ENCODE measurements around the gene C8B.

Gene C8B

GRCh38 chr1:56965916-56966697 lies at the start of gene C8B:
TSS of gene C8B (minus strand) at chr1:56966015. CDS start at chr1:56965948, 67 bp downstream.
- Histone ChIP-seq H3K9me3 (no peaks in the 10 kb centered on the region), H3K36me3 (no peaks in the 10 kb centered on the region), H3K4me3 (ENCODE audit: low read depth in 1 of 2, low read length in 1 of 2) (no peak within 1 kb of the TSS), H3K27ac (no peak within 1 kb of the TSS), H3K27me3 (no peaks in the 10 kb centered on the region), H3K4me1 (ENCODE audit: control insufficient read depth in 1 of 2, insufficient read depth in 1 of 2, low read depth in 1 of 2, low read length in 1 of 2) (no peaks in the 10 kb centered on the region)
- TF ChIP-seq CTCF (IDR thresholded peaks at IDR 0.05), result no peak

- Histone ChIP-seq H3K27ac (no peak overlapping the region), H3K4me1 (ENCODE audit: control insufficient read depth in 1 of 2, insufficient read depth in 1 of 2, low read depth in 1 of 2, low read length in 1 of 2) (no peaks in the 10 kb centered on the region), H3K9me3 (no peaks in the 10 kb centered on the region), H3K36me3 (no peaks in the 10 kb centered on the region), H3K27me3 (no peaks in the 10 kb centered on the region), H3K4me3 (ENCODE audit: low read depth in 1 of 2, low read length in 1 of 2) (no peak overlapping the region)
- TF ChIP-seq CTCF (IDR thresholded peaks at IDR 0.05), result no peak
Measured at GRCh38 chr1:57015071-57015470, 49.3 kb upstream of the C8B start.

DNA sequence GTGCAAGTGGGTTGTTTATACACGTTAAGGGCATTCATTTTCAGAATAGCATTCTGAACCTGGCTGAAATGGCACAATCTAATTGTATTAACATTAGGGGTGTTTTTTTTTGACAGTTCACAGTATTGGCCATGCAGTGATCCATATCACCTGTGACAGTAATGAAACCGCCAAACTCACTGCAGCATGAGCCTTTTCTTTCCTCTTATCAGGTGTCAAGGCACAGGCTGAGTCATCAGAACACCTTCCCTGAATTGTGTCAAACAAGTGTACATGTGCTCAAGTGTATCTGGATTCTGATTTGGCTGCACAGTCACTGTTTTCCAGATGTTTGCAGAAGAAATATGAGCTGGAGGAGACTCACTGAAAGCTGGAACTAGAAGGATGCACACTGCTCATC lies 47.7 kb upstream of the C8B start:
- no peak overlapping the region for H3K4me3 ChIP-seq (ENCODE audit: low read depth in 1 of 2, low read length in 1 of 2)
- no peak for TF ChIP-seq CTCF (IDR thresholded peaks at IDR 0.05)
- no peaks in the 10 kb centered on the region for H3K36me3 ChIP-seq
- H3K9me3 ChIP-seq, result no peaks in the 10 kb centered on the region
- no peaks in the 10 kb centered on the region for H3K27me3 ChIP-seq
- no peaks in the 10 kb centered on the region for H3K4me1 ChIP-seq (ENCODE audit: control insufficient read depth in 1 of 2, insufficient read depth in 1 of 2, low read depth in 1 of 2, low read length in 1 of 2)
- no peak overlapping the region for H3K27ac ChIP-seq

DNA sequence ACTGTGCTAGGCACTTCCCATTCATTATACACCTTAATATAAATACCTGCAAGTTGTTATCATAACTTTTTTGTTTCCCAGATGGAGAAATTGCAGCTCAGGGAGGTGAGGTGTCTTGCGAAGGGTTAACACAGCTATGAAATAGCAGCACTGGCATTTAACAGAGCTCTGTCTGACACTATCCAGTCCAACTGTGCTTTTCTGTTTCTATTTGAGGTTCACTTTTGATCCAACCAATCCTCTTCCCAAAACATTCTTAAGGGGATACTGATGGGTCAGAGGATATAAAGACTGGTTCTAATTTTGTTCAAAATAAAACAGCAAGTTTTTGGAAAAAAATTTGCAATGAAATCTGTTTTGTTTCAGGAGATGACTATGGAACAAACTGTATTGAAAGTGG lies 46.5 kb upstream of the C8B start:
- no peak overlapping the region for H3K27ac ChIP-seq
- H3K27me3 ChIP-seq, result no peaks in the 10 kb centered on the region
- H3K9me3 ChIP-seq, result no peaks in the 10 kb centered on the region
- no peak for TF ChIP-seq CTCF (IDR thresholded peaks at IDR 0.05)
- H3K36me3 ChIP-seq, result no peaks in the 10 kb centered on the region
- H3K4me1 ChIP-seq (ENCODE audit: control insufficient read depth in 1 of 2, insufficient read depth in 1 of 2, low read depth in 1 of 2, low read length in 1 of 2), result no peaks in the 10 kb centered on the region
- H3K4me3 ChIP-seq (ENCODE audit: low read depth in 1 of 2, low read length in 1 of 2), result no peak overlapping the region

- no peak for TF ChIP-seq CTCF (IDR thresholded peaks at IDR 0.05)
- Histone ChIP-seq H3K27ac (no peak overlapping the region), H3K4me1 (ENCODE audit: control insufficient read depth in 1 of 2, insufficient read depth in 1 of 2, low read depth in 1 of 2, low read length in 1 of 2) (no peaks in the 10 kb centered on the region), H3K9me3 (no peaks in the 10 kb centered on the region), H3K4me3 (ENCODE audit: low read depth in 1 of 2, low read length in 1 of 2) (no peak overlapping the region), H3K27me3 (no peaks in the 10 kb centered on the region), H3K36me3 (no peaks in the 10 kb centered on the region)
Measured at GRCh38 chr1:57010511-57010910, 44.7 kb upstream of the C8B start.

All from neutrophil (primary cell).